ENCODE measurements around the gene CACNA1D. TPM values are rescaled to one million over a fixed set of nuclear protein-coding genes. Genes with fewer than 3 reads are reported as not detected.
A peak's percentile ranks its signal among the peaks of the same experiment; 100 is the strongest.

CACNA1D gene
- total and polyA plus RNA-seq, 7 experiments from 2014 or later, result 0.61 to 2.0 (median 0.70) TPM; not detected in 4

DNA sequence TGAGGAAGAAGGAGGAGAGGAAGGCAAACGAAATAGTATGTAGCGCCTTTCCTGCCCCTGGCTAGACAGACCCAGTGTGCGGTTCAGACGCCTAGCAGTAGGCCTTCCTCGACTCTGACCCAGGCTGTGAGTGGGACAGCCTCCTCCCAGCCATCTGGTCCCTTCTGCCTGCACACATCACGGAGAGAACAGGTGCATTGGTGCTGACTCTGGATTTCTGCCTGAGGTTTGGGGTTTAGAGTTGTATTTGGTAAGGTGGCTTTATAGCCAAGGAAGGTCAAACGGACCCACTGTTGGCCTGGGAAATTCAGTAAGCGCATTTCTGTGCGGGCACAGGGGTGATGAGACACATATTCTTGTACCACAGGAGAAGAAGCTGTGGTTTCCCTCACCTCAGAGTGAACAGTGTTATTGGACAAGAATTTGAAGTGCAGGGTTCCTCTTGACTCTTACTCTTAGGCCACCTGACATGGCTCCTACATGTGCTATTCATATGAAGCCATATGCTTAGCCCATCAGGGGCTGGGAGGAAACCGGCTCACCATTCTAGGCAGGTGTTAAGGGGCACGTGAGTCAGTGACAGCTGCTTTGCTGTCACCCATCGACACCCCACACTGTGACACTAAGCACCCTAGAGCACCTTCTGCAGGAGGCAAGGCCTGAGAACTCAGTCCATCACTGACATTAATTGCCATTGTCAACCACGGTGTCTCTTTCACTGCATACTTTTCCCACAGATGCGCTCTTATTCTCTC lies 208.5 kb downstream of the CACNA1D start:
- peaks cover 0 to 1% (median 0%) of the 10 kb centered on the region in 11 donors for H3K9me3 Mint-ChIP-seq
- ChIA-PET POLR2A (no interaction called here), CTCF (no interaction called here)
- peaks cover 0 to 2% (median 0%) of the 10 kb centered on the region in 5 donors for H3K36me3 Mint-ChIP-seq
- peaks cover 3 to 13% (median 6%) of the 10 kb centered on the region in 5 donors for H3K27me3 Mint-ChIP-seq
- Histone ChIP-seq H3K4me1 (ENCODE audit: control insufficient read depth in 2 of 2, insufficient read depth in 2 of 2, low read length in 2 of 2) (no peaks in the 10 kb centered on the region), H3K27ac (ENCODE audit: low read depth, low read length) (no peak overlapping the region), H3K36me3 (ENCODE audit: control insufficient read depth in 2 of 3, insufficient read depth in 3 of 3, low read length in 3 of 3) (no peaks in the 10 kb centered on the region), H3K9me3 (ENCODE audit: control insufficient read depth in 2 of 3, low read length in 3 of 3) (no peaks in the 10 kb centered on the region), H3K4me3 (ENCODE audit: low read length) (no peak overlapping the region), H3K27me3 (ENCODE audit: control insufficient read depth in 2 of 2, insufficient read depth in 2 of 2, low read length in 2 of 2) (no peaks in the 10 kb centered on the region)
- no peak overlapping the region for H3K27ac Mint-ChIP-seq
- H3K4me1 Mint-ChIP-seq, result peaks cover 0 to 30% (median 0%) of the 10 kb centered on the region in 7 donors
- intact Hi-C loops (cut with micrococcal nuclease), result no loop called here
- DNase-seq (no peak), ATAC-seq (no peak)
- no peak overlapping the region for H3K4me3 Mint-ChIP-seq

DNA sequence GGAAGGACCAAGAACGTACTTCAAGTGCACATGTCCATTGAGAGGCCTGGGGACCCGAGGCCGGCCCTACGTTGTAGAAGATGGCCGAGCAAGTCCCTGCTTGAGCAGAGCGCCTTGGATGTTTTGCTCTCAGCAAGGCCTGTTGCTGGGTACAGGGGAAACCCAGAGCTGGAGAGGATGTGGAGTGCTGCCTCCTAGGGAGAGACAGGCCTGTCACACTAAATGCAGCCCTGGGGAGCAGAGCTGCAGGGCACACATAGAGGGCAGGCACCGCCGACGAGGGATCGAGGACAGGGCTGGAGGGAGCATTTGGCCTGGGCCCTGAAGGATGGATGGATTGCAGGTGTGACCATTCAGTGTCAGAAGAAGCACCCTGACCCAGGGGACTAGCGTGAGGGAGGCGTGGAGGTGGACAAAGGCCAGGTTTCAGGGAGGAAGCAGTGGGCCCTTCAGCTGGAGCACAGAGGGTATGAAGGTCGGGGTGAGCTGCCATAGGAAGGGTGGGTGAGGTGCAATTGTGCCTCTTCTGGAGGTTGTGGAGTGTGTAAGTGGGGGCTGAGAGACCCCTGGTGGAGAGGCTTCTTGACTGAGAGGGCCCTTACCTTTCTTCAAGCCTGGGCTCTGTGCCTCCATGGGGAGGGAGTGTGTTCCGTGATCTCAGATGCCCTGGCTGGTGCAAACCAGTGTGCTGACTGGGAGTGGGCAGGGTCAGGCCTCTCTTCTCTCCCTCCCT lies 209.4 kb downstream of the CACNA1D start:
- peaks cover 0 to 6% (median 3%) of the 10 kb centered on the region in 5 donors for H3K27me3 Mint-ChIP-seq
- no peak overlapping the region for H3K4me3 Mint-ChIP-seq
- intact Hi-C loops (cut with micrococcal nuclease), result no loop called here
- ATAC-seq (no peak), DNase-seq (no peak)
- ChIA-PET CTCF (no interaction called here), POLR2A (no interaction called here)
- no peaks in the 10 kb centered on the region for H3K36me3 ChIP-seq (ENCODE audit: control insufficient read depth in 2 of 3, insufficient read depth in 3 of 3, low read length in 3 of 3)
- H3K27ac Mint-ChIP-seq, result peak overlapping the region in 1 of 9 donors; percentile 19
- peaks cover 0 to 1% (median 0%) of the 10 kb centered on the region in 11 donors for H3K9me3 Mint-ChIP-seq
- no peak overlapping the region for H3K4me3 ChIP-seq (ENCODE audit: low read length)
- no peaks in the 10 kb centered on the region for H3K9me3 ChIP-seq (ENCODE audit: control insufficient read depth in 2 of 3, low read length in 3 of 3)
- peaks cover 0 to 2% (median 0%) of the 10 kb centered on the region in 5 donors for H3K36me3 Mint-ChIP-seq
- H3K4me1 Mint-ChIP-seq, result peaks cover 0 to 30% (median 0%) of the 10 kb centered on the region in 7 donors
- no peak overlapping the region for H3K27ac ChIP-seq (ENCODE audit: low read depth, low read length)
- H3K4me1 ChIP-seq (ENCODE audit: control insufficient read depth in 2 of 2, insufficient read depth in 2 of 2, low read length in 2 of 2), result no peaks in the 10 kb centered on the region
- no peaks in the 10 kb centered on the region for H3K27me3 ChIP-seq (ENCODE audit: control insufficient read depth in 2 of 2, insufficient read depth in 2 of 2, low read length in 2 of 2)

GRCh38 chr3:53704363-53704725 lies 209.9 kb downstream of the CACNA1D start:
- CTCF ChIA-PET, result no interaction called here
- Mint-ChIP-seq H3K4me1 (peaks cover 0 to 30% (median 0%) of the 10 kb centered on the region in 7 donors), H3K27ac (no peak overlapping the region), H3K9me3 (peaks cover 0 to 1% (median 0%) of the 10 kb centered on the region in 11 donors), H3K36me3 (no peaks in the 10 kb centered on the region), H3K4me3 (no peak overlapping the region), H3K27me3 (peaks cover 0 to 3% (median 2%) of the 10 kb centered on the region in 5 donors)
- Histone ChIP-seq H3K4me3 (ENCODE audit: low read length) (no peak overlapping the region), H3K9me3 (ENCODE audit: control insufficient read depth in 2 of 3, low read length in 3 of 3) (no peaks in the 10 kb centered on the region), H3K4me1 (ENCODE audit: control insufficient read depth in 2 of 2, insufficient read depth in 2 of 2, low read length in 2 of 2) (no peaks in the 10 kb centered on the region), H3K27ac (ENCODE audit: low read depth, low read length) (no peak overlapping the region), H3K36me3 (ENCODE audit: control insufficient read depth in 2 of 3, insufficient read depth in 3 of 3, low read length in 3 of 3) (no peaks in the 10 kb centered on the region), H3K27me3 (ENCODE audit: control insufficient read depth in 2 of 2, insufficient read depth in 2 of 2, low read length in 2 of 2) (no peaks in the 10 kb centered on the region)
- intact Hi-C loops (cut with micrococcal nuclease), result no loop called here
- POLR2A ChIA-PET, result no interaction called here
- DNase-seq (no peak), ATAC-seq (no peak)

DNA sequence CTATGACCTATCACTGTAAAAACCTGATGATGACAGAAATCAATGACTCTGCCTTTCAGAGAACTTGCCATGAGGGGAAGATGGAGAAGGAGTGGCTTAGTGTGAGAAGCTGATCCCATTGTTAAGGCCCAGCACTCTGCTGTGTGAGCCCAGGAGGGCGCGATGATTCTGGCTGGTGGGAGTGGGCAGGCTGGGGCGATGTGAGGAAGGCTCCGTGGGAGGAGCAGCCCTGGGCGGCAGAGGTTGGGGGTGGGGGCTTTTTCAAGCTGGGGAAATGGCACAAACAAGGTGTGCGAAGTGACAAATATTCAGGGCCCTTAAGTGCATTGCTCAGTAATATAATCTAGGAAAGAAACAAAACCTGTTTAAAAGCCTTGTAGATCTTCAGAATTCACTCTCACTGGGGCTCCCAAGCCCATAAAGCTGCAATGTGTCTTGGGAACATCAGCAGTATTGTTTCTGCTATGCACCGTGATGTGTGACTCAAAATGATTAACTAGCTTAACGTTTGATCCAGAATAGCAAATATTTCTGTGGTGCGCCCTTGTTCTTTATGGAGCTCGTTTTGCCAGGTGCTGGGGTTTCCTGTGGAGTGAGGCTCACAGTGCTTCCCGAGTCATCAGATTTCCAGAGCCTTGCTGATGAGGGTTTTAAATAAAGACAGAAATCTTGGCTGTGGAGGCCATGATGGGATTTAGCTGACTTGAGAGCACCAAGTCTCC lies 210.8 kb downstream of the CACNA1D start:
- intact Hi-C loops (cut with micrococcal nuclease), result loop anchor here in 1 of 2 donors (5.0 kb wide), 1 partner anchor 38 kb away; no protein-coding TSS in a partner anchor
- H3K4me1 ChIP-seq (ENCODE audit: control insufficient read depth in 2 of 2, insufficient read depth in 2 of 2, low read length in 2 of 2), result no peaks in the 10 kb centered on the region
- H3K4me3 ChIP-seq (ENCODE audit: low read length), result no peak overlapping the region
- CTCF ChIA-PET, result no interaction called here
- H3K27ac ChIP-seq (ENCODE audit: low read depth, low read length), result no peak overlapping the region
- H3K9me3 ChIP-seq (ENCODE audit: control insufficient read depth in 2 of 3, low read length in 3 of 3), result no peaks in the 10 kb centered on the region
- H3K27me3 ChIP-seq (ENCODE audit: control insufficient read depth in 2 of 2, insufficient read depth in 2 of 2, low read length in 2 of 2), result no peaks in the 10 kb centered on the region
- ATAC-seq, result no peak
- Mint-ChIP-seq H3K4me1 (peaks cover 0 to 34% (median 3%) of the 10 kb centered on the region in 7 donors), H3K9me3 (peaks cover 0 to 1% (median 0%) of the 10 kb centered on the region in 11 donors), H3K4me3 (no peak overlapping the region), H3K36me3 (no peaks in the 10 kb centered on the region), H3K27ac (peak overlapping the region in 1 of 9 donors; percentile 38), H3K27me3 (peaks cover 0 to 3% (median 0%) of the 10 kb centered on the region in 5 donors)
- POLR2A ChIA-PET, result no interaction called here
- no peak for DNase-seq
- no peaks in the 10 kb centered on the region for H3K36me3 ChIP-seq (ENCODE audit: control insufficient read depth in 2 of 3, insufficient read depth in 3 of 3, low read length in 3 of 3)

- Histone ChIP-seq H3K9me3 (ENCODE audit: control insufficient read depth in 2 of 3, low read length in 3 of 3) (no peaks in the 10 kb centered on the region), H3K27ac (ENCODE audit: low read depth, low read length) (no peak overlapping the region), H3K27me3 (ENCODE audit: control insufficient read depth in 2 of 2, insufficient read depth in 2 of 2, low read length in 2 of 2) (no peaks in the 10 kb centered on the region), H3K4me1 (ENCODE audit: control insufficient read depth in 2 of 2, insufficient read depth in 2 of 2, low read length in 2 of 2) (no peaks in the 10 kb centered on the region), H3K4me3 (ENCODE audit: low read length) (no peak overlapping the region), H3K36me3 (ENCODE audit: control insufficient read depth in 2 of 3, insufficient read depth in 3 of 3, low read length in 3 of 3) (no peaks in the 10 kb centered on the region)
- intact Hi-C loops (cut with micrococcal nuclease), result loop anchor here in 1 of 2 donors (5.0 kb wide), 1 partner anchor 38 kb away; no protein-coding TSS in a partner anchor
- ChIA-PET POLR2A (no interaction called here), CTCF (no interaction called here)
- H3K27me3 Mint-ChIP-seq, result peaks cover 0 to 7% (median 3%) of the 10 kb centered on the region in 5 donors
- peaks cover 0 to 33% (median 3%) of the 10 kb centered on the region in 7 donors for H3K4me1 Mint-ChIP-seq
- peaks cover 0 to 1% (median 0%) of the 10 kb centered on the region in 11 donors for H3K9me3 Mint-ChIP-seq
- H3K27ac Mint-ChIP-seq, result peak overlapping the region in 1 of 9 donors; percentile 38
- H3K4me3 Mint-ChIP-seq, result no peak overlapping the region
- no peak for DNase-seq
- H3K36me3 Mint-ChIP-seq, result no peaks in the 10 kb centered on the region
- ATAC-seq, result no peak
These were observed 211.4 kb downstream of the CACNA1D start for GRCh38 chr3:53705774-53706173.

DNA sequence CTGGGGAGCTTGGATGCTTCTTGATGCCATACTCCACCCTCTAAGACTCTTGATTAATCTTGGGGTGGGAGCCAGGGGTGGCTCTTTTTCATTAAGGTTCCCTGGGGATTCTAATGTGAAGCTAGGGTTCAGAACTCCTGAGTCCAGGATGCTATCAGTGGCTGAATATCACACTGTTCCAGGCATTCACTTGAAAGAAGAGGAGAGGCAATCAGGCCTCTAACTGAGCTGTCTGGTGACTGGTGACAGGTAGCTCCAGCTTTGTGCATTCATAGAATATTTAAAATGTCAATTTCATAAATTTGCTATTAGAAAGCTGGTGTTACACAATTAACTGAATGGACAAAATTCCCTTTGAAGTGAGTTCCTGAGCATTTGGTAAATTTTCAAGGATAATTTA lies 212.8 kb downstream of the CACNA1D start:
- Mint-ChIP-seq H3K4me1 (peaks cover 0 to 33% (median 3%) of the 10 kb centered on the region in 7 donors), H3K4me3 (no peak overlapping the region), H3K27ac (no peak overlapping the region), H3K36me3 (no peaks in the 10 kb centered on the region), H3K27me3 (peaks cover 0 to 7% (median 5%) of the 10 kb centered on the region in 5 donors), H3K9me3 (peaks cover 0 to 1% (median 0%) of the 10 kb centered on the region in 11 donors)
- CTCF ChIA-PET, result interaction anchor here (1.1 to 1.7 kb wide), 3 partner anchors 9 to 593 kb away, joined by 3 to 4 read pairs (median 3); no protein-coding TSS in a partner anchor
- ATAC-seq (no peak), DNase-seq (no peak)
- POLR2A ChIA-PET, result no interaction called here
- H3K27me3 ChIP-seq (ENCODE audit: control insufficient read depth in 2 of 2, insufficient read depth in 2 of 2, low read length in 2 of 2), result no peaks in the 10 kb centered on the region
- no peak overlapping the region for H3K4me3 ChIP-seq (ENCODE audit: low read length)
- no peaks in the 10 kb centered on the region for H3K4me1 ChIP-seq (ENCODE audit: control insufficient read depth in 2 of 2, insufficient read depth in 2 of 2, low read length in 2 of 2)
- no peaks in the 10 kb centered on the region for H3K9me3 ChIP-seq (ENCODE audit: control insufficient read depth in 2 of 3, low read length in 3 of 3)
- intact Hi-C loops (cut with micrococcal nuclease), result loop anchor here in 1 of 2 donors (5.0 kb wide), 1 partner anchor 40 kb away; no protein-coding TSS in a partner anchor
- no peaks in the 10 kb centered on the region for H3K36me3 ChIP-seq (ENCODE audit: control insufficient read depth in 2 of 3, insufficient read depth in 3 of 3, low read length in 3 of 3)
- H3K27ac ChIP-seq (ENCODE audit: low read depth, low read length), result no peak overlapping the region

All from naive thymus-derived CD4-positive, alpha-beta T cell (primary cell).